Stimulated activated CD4-positive, alpha-beta T cell treated with anti-CD3 and anti-CD28 coated beads, Interleukin-2, amount 100 ng/mL, for 4 hours (primary cell): ENCODE measurements around the gene TMPO.
"Not testable (repeated sequence)": the region's sequence is repeated elsewhere in the genome, so short reads cannot be mapped to it uniquely, and the experiment has no call there.

ENCODE experiments used
- DNase-seq: peaks from one replicate; pipeline ENCODE4 v3.0.0-alpha.2; 2020; ENCODE audit warnings: low read depth

Gene TMPO

GRCh38 chr12:98511806-98512205 lies 3.6 kb upstream of the TMPO start:
- not testable (repeated sequence) for DNase-seq

- DNase-seq, result no peak
These were observed 1.7 kb upstream of the TMPO start for GRCh38 chr12:98513379-98514322.

- no peak for DNase-seq
These were observed 456 bp upstream of the TMPO start for GRCh38 chr12:98514982-98515286.

- DNase-seq, result peak; percentile 76
These were observed 902 bp downstream of the TMPO start for GRCh38 chr12:98516111-98516873.

- DNase-seq, result no peak
These were observed 4.0 kb downstream of the TMPO start for GRCh38 chr12:98519257-98519907.

- DNase-seq, result no peak
These were observed 14.7 kb downstream of the TMPO start for GRCh38 chr12:98530068-98530467.

- DNase-seq, result no peak
These were observed 17.4 kb downstream of the TMPO start for GRCh38 chr12:98532687-98533304.

GRCh38 chr12:98533723-98534251 lies 18.4 kb downstream of the TMPO start:
- DNase-seq, result no peak

- DNase-seq, result no peak
These were observed 22.6 kb downstream of the TMPO start for GRCh38 chr12:98538031-98538430.

GRCh38 chr12:98543701-98544100 lies 28.3 kb downstream of the TMPO start:
- no peak for DNase-seq

- no peak for DNase-seq
These were observed 29.4 kb downstream of the TMPO start for GRCh38 chr12:98544751-98545150.

GRCh38 chr12:98549371-98550110 lies 34.2 kb downstream of the TMPO start:
- no peak for DNase-seq

- no peak for DNase-seq
These were observed 36.4 kb downstream of the TMPO start for GRCh38 chr12:98551787-98552186.

GRCh38 chr12:98558097-98558496 lies 42.7 kb downstream of the TMPO start:
- DNase-seq, result not testable (repeated sequence)

- DNase-seq, result no peak
These were observed 44.3 kb downstream of the TMPO start for GRCh38 chr12:98559666-98560065.

GRCh38 chr12:98561846-98562245 lies 46.5 kb downstream of the TMPO start:
- no peak for DNase-seq

GRCh38 chr12:98572010-98572409 lies 56.6 kb downstream of the TMPO start:
- DNase-seq, result no peak

GRCh38 chr12:98574110-98574509 lies 58.7 kb downstream of the TMPO start:
- no peak for DNase-seq

GRCh38 chr12:98575013-98575412 lies 59.6 kb downstream of the TMPO start:
- no peak for DNase-seq

- DNase-seq, result not testable (repeated sequence)
These were observed 61.4 kb downstream of the TMPO start for GRCh38 chr12:98576795-98577194.

GRCh38 chr12:98578392-98578791 lies 63.0 kb downstream of the TMPO start:
- no peak for DNase-seq
